ENCODE results near the gene PIM3. TPM values are rescaled to one million over a fixed set of nuclear protein-coding genes. Genes with fewer than 3 reads are reported as not detected.

Gene PIM3
- total RNA-seq, 1 experiment from 2014 or later, result 15.4 TPM

DNA sequence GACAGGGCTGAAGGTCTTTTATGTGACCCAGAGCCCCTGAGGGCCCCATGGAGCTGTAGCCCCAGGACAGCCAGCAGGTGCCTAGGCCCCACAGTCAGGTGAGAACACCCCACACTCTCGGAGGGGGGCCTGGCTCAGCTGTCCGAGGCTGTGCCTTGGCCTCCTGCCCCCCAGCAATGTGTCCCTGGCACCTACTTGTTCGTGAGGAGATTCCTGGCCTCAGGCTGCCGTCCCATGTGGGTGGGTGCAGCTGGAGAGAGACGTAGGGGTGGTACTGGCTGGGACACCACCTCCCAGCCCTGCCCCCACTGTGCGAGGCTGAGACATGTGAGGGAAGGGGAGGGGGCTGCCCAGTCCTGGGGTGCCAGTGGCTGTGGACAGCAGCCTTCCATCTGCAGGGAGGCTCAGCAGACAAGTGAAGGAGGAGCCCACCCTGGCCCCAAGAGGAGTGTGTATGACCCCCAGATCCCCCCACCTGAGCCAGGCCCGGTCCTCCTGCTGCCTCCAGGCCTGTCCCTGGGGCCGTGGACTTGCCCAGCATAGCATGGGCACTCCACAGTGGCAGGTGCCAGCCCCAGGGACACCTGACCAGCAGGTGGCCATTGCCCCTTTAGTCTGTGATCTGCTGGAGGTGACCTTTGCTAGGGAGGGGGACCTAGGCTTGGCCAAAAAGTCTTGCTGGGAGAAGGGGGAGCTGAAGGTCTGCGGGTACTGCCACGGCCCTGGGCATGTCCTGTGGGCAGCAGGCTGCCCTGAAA, 35.0 kb downstream of the PIM3 start:
- DNase-seq, result no peak
- H3K9ac ChIP-seq (ENCODE audit: low read length), result no peak overlapping the region
- H3K36me3 ChIP-seq (ENCODE audit: insufficient read depth, low read length), result no peaks in the 10 kb centered on the region
- no peak overlapping the region for H3K4me2 ChIP-seq (ENCODE audit: low read depth, low read length, poor library complexity, severe bottlenecking)
- H2AFZ ChIP-seq (ENCODE audit: low read length), result no peak overlapping the region
- H3K4me1 ChIP-seq (ENCODE audit: low read length), result no peaks in the 10 kb centered on the region
- H3K9me2 ChIP-seq (replicated peaks; ENCODE audit: insufficient read depth, low read length), result no peaks in the 10 kb centered on the region
- H3K27me3 ChIP-seq (ENCODE audit: low read length), result no peaks in the 10 kb centered on the region
- no peaks in the 10 kb centered on the region for H3K9me3 ChIP-seq (ENCODE audit: low read length)
- H4K20me1 ChIP-seq (ENCODE audit: insufficient read depth, low read depth, low read length), result no peaks in the 10 kb centered on the region
- no peaks in the 10 kb centered on the region for H3K79me2 ChIP-seq (ENCODE audit: low read length)
- H3K4me3 ChIP-seq (ENCODE audit: low read length), result no peak overlapping the region
- H3K27ac ChIP-seq (ENCODE audit: low read length), result no peak overlapping the region

DNA sequence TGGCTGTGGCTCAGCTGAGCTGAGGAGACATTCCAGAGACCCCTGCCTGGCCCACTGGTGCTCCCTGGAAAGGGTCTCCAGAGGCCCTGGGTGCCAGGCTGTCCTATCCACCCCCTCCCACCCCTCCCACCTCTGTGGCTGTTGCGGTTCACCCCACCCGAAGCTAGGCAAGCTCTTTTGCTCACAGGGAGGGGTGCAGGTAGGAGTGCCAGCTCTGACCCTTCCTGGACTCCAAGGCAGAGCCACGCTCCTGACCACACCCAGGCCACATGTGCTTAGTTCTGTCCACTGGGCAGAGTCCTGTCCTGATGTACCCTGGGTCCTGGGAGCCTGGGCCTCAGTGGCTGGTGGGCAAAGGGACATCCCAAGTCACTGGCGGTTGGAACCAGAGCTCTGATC, 35.5 kb downstream of the PIM3 start:
- Histone ChIP-seq H2AFZ (ENCODE audit: low read length) (no peak overlapping the region), H3K36me3 (ENCODE audit: insufficient read depth, low read length) (no peaks in the 10 kb centered on the region), H4K20me1 (ENCODE audit: insufficient read depth, low read depth, low read length) (no peaks in the 10 kb centered on the region)

DNA sequence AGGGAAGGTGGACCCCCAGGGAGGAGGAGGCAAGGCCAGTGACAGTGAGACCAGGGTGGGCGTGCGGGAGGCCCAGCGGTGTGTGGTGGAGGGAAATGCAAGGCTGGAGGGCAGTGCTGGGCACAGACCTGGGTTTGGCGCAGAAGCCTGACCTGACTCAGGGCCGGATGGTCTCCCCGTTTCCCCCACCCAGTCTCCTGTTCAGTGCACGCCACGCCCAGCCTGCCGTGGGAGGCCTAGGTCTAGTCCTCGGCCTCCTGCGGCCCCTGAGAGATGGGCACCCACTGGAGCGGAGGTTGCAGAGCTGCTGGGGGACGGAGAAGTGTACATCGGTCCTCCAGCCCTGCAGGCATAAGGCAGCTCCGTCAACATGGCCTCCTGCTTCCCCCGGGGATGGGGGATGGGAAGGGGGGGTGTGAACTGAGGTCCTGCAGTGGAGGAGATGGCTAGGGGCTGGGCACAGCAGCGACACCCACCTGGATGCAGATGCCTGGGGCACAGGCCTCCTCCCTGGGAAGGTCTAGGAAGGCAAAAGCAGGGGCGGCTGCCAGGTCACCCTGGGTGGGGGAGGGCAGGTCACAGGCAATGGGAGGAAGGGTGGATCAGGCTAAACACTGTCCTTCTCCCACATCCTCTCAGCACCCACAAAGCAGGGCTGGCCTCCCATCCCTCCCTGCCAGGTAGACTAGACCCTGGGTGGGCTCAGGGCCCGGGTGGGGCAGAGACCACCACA, 36.1 kb downstream of the PIM3 start:
- H3K27ac ChIP-seq (ENCODE audit: low read length), result no peak overlapping the region
- H3K9ac ChIP-seq (ENCODE audit: low read length), result no peak overlapping the region
- no peaks in the 10 kb centered on the region for H4K20me1 ChIP-seq (ENCODE audit: insufficient read depth, low read depth, low read length)
- no peaks in the 10 kb centered on the region for H3K4me1 ChIP-seq (ENCODE audit: low read length)
- no peaks in the 10 kb centered on the region for H3K9me3 ChIP-seq (ENCODE audit: low read length)
- no peaks in the 10 kb centered on the region for H3K36me3 ChIP-seq (ENCODE audit: insufficient read depth, low read length)
- no peak overlapping the region for H2AFZ ChIP-seq (ENCODE audit: low read length)
- no peak overlapping the region for H3K4me3 ChIP-seq (ENCODE audit: low read length)
- no peak overlapping the region for H3K4me2 ChIP-seq (ENCODE audit: low read depth, low read length, poor library complexity, severe bottlenecking)
- H3K27me3 ChIP-seq (ENCODE audit: low read length), result no peaks in the 10 kb centered on the region
- no peak for DNase-seq
- no peaks in the 10 kb centered on the region for H3K79me2 ChIP-seq (ENCODE audit: low read length)
- no peaks in the 10 kb centered on the region for H3K9me2 ChIP-seq (replicated peaks; ENCODE audit: insufficient read depth, low read length)

More for the DNA sequence above, 35.5 kb downstream of the PIM3 start:
- no peaks in the 10 kb centered on the region for H3K79me2 ChIP-seq (ENCODE audit: low read length)
- H3K4me3 ChIP-seq (ENCODE audit: low read length), result no peak overlapping the region
- no peaks in the 10 kb centered on the region for H3K4me1 ChIP-seq (ENCODE audit: low read length)
- no peak for DNase-seq
- H3K9me2 ChIP-seq (replicated peaks; ENCODE audit: insufficient read depth, low read length), result no peaks in the 10 kb centered on the region
- no peaks in the 10 kb centered on the region for H3K27me3 ChIP-seq (ENCODE audit: low read length)
- H3K4me2 ChIP-seq (ENCODE audit: low read depth, low read length, poor library complexity, severe bottlenecking), result no peak overlapping the region
- no peak overlapping the region for H3K27ac ChIP-seq (ENCODE audit: low read length)
- H3K9ac ChIP-seq (ENCODE audit: low read length), result no peak overlapping the region
- no peaks in the 10 kb centered on the region for H3K9me3 ChIP-seq (ENCODE audit: low read length)

DNA sequence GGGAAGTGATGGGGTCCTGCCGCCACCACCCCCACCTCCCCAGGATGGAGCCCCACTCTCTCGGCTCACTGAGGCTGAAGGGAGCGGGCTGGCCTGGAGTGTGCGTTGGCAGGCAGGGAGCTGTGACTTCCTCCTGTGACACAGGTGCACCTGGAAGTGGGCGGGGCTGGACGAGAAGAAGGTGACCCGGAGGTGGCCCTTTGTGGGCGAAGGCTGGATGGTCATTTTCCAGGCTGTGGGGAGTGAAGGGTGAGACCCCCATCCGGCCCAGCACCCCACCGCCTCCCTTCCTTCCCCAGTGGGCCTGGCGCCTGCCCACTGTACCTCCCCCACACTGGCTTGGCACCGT, 36.7 kb downstream of the PIM3 start:
- Histone ChIP-seq H3K36me3 (ENCODE audit: insufficient read depth, low read length) (no peaks in the 10 kb centered on the region), H3K27me3 (ENCODE audit: low read length) (no peaks in the 10 kb centered on the region), H3K4me1 (ENCODE audit: low read length) (no peaks in the 10 kb centered on the region), H2AFZ (ENCODE audit: low read length) (no peak overlapping the region), H4K20me1 (ENCODE audit: insufficient read depth, low read depth, low read length) (no peaks in the 10 kb centered on the region), H3K9me3 (ENCODE audit: low read length) (no peaks in the 10 kb centered on the region), H3K9ac (ENCODE audit: low read length) (no peak overlapping the region), H3K9me2 (replicated peaks; ENCODE audit: insufficient read depth, low read length) (no peaks in the 10 kb centered on the region), H3K79me2 (ENCODE audit: low read length) (no peaks in the 10 kb centered on the region), H3K4me3 (ENCODE audit: low read length) (no peak overlapping the region), H3K4me2 (ENCODE audit: low read depth, low read length, poor library complexity, severe bottlenecking) (no peak overlapping the region), H3K27ac (ENCODE audit: low read length) (no peak overlapping the region)
- DNase-seq, result no peak

DNA sequence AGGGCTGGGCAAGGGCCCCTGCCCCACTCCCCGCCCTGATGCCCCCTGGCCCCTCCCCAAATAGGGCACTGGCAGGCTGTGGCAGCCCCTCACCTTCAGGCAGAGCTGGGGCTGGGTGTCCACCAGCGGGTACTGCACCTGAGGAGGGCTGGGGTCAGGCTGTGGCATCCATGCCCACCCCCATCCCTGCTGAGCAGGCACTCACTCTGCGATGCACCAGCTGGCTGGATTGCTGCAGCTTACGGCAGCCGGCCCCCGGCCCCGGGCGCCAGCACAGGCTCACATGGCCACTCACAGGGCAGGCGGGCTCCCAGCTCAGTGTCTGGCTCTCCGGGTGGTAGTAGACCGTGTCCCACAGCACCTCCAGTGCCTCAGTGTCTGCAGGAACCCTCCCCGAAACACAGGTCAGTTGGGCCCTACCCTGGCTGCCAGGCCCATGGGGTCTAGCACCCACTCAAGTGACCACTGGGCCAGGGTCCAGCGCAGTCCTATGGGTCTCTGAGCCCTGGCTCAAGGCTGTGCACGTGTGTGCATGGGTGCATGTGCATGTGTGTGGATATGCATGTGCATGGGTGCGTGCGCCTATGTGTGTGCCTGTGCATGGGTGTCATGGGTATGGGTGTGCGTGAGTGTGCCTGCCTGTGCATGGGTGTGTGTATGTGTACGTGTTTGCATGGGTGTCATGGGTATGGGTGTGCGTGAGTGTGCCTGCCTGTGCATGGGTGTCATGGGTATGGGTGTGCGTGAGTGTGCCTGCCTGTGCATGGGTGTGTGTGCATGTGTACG, 37.6 kb downstream of the PIM3 start:
- DNase-seq, result no peak
- Histone ChIP-seq H2AFZ (ENCODE audit: low read length) (no peak overlapping the region), H4K20me1 (ENCODE audit: insufficient read depth, low read depth, low read length) (no peaks in the 10 kb centered on the region), H3K27ac (ENCODE audit: low read length) (no peak overlapping the region), H3K79me2 (ENCODE audit: low read length) (no peaks in the 10 kb centered on the region), H3K4me3 (ENCODE audit: low read length) (no peak overlapping the region), H3K27me3 (ENCODE audit: low read length) (no peaks in the 10 kb centered on the region), H3K4me1 (ENCODE audit: low read length) (no peaks in the 10 kb centered on the region), H3K9me3 (ENCODE audit: low read length) (no peaks in the 10 kb centered on the region), H3K9ac (ENCODE audit: low read length) (no peak overlapping the region), H3K36me3 (ENCODE audit: insufficient read depth, low read length) (no peaks in the 10 kb centered on the region), H3K9me2 (replicated peaks; ENCODE audit: insufficient read depth, low read length) (no peaks in the 10 kb centered on the region), H3K4me2 (ENCODE audit: low read depth, low read length, poor library complexity, severe bottlenecking) (no peak overlapping the region)

DNA sequence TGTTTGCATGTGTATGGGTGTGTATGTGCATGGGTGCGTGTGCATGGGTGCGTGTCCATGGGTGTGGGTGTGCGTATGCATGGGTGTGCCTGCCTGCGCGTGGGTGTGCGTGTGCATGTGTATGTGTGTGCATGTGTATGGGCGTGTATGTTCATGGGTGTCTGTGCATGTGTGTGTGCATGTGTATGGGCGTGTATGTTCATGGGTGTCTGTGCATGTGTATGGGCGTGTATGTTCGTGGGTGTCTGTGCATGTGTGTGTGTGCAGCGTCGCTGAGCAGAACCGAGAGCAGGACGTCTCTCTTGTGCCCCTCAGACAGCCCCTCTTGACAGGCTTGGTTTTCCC, 38.1 kb downstream of the PIM3 start:
- Histone ChIP-seq H3K9me2 (replicated peaks; ENCODE audit: insufficient read depth, low read length) (no peaks in the 10 kb centered on the region), H2AFZ (ENCODE audit: low read length) (no peak overlapping the region), H3K4me3 (ENCODE audit: low read length) (no peak overlapping the region), H3K9ac (ENCODE audit: low read length) (no peak overlapping the region), H3K79me2 (ENCODE audit: low read length) (no peaks in the 10 kb centered on the region), H3K27me3 (ENCODE audit: low read length) (no peaks in the 10 kb centered on the region), H4K20me1 (ENCODE audit: insufficient read depth, low read depth, low read length) (no peaks in the 10 kb centered on the region), H3K4me1 (ENCODE audit: low read length) (no peaks in the 10 kb centered on the region), H3K36me3 (ENCODE audit: insufficient read depth, low read length) (no peaks in the 10 kb centered on the region), H3K9me3 (ENCODE audit: low read length) (no peaks in the 10 kb centered on the region), H3K27ac (ENCODE audit: low read length) (no peak overlapping the region), H3K4me2 (ENCODE audit: low read depth, low read length, poor library complexity, severe bottlenecking) (no peak overlapping the region)
- DNase-seq, result no peak

DNA sequence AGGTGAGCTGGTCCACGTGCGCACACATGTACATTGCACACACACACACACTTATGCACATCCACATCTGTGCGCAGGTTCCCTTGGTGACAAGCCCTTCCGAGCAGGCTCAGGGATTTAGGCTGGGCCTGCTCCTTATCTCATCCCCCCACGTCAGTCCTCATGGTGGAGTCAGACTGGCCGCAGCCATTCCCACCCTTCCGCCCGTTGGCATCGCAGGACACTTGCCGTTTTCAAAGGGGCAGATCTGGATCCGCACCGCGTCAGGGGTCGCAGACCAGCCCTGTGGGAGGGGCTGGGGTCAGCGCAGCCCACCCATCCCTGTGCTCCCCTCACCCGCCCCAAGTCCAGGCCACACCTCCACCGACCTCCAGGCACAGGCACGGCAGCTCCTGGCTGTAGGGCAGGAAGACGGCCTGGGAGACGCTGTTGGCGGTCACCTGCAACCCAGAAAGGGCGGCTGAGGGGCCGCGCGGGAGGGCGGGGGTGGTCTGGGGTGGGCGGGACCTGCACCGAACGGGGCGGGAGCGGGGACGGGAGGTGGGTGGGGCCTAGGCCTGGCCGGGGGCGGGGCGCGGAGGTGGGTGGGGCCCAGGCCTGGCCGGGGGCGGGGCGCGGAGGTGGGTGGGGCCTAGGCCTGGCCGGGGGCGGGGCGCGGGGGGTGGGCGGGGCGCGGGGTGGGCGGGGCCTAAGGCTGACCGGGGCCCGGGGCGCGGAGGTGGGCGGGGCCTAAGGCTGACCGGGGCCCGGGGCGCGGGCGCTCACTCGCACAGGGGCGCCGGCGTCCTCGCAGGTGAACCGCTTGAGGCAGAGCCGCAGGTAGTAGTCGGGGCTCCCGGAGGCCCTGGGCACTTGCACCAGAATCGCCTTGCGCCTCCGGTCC, 38.7 kb downstream of the PIM3 start:
- no peaks in the 10 kb centered on the region for H3K79me2 ChIP-seq (ENCODE audit: low read length)
- no peak overlapping the region for H2AFZ ChIP-seq (ENCODE audit: low read length)
- H4K20me1 ChIP-seq (ENCODE audit: insufficient read depth, low read depth, low read length), result no peaks in the 10 kb centered on the region
- no peaks in the 10 kb centered on the region for H3K9me3 ChIP-seq (ENCODE audit: low read length)
- no peak overlapping the region for H3K27ac ChIP-seq (ENCODE audit: low read length)
- H3K9ac ChIP-seq (ENCODE audit: low read length), result no peak overlapping the region
- no peaks in the 10 kb centered on the region for H3K27me3 ChIP-seq (ENCODE audit: low read length)
- no peaks in the 10 kb centered on the region for H3K36me3 ChIP-seq (ENCODE audit: insufficient read depth, low read length)
- no peaks in the 10 kb centered on the region for H3K4me1 ChIP-seq (ENCODE audit: low read length)
- DNase-seq, result no peak
- H3K4me3 ChIP-seq (ENCODE audit: low read length), result no peak overlapping the region
- H3K4me2 ChIP-seq (ENCODE audit: low read depth, low read length, poor library complexity, severe bottlenecking), result no peak overlapping the region
- no peaks in the 10 kb centered on the region for H3K9me2 ChIP-seq (replicated peaks; ENCODE audit: insufficient read depth, low read length)

All from Karpas-422 (cell line).